DOHH2 (cell line): ENCODE measurements around the gene ADCY5.

Experiments
- H3F3A ChIP-seq: fragments of 200-600 bp; sonication (generic), shearing (Covaris generic); 2 replicates; pipeline ENCODE4 v1.6.0; 2016; ENCODE audit warnings: antibody characterized with exemption, mild to moderate bottlenecking; ENCODE audit not compliant: control insufficient read depth, insufficient read depth
- H3K27ac ChIP-seq: fragments of 200-600 bp; sonication (generic); 2 replicates; pipeline ENCODE4 v1.5.1; 2014; ENCODE audit warnings: low read depth, mild to moderate bottlenecking, low read length, moderate library complexity
- H3K27me3 ChIP-seq: fragments of 200-600 bp; sonication (generic); 2 replicates; pipeline ENCODE4 v1.6.1; 2014; ENCODE audit warnings: mild to moderate bottlenecking, low read length, mixed read lengths; ENCODE audit not compliant: control insufficient read depth
- H3K36me3 ChIP-seq: fragments of 200-600 bp; sonication (generic); 2 replicates; pipeline ENCODE4 v1.6.1; 2014; ENCODE audit warnings: mild to moderate bottlenecking, low read length, moderate library complexity, mixed read lengths; ENCODE audit not compliant: control insufficient read depth
- H3K4me1 ChIP-seq: fragments of 200-600 bp; sonication (generic); 2 replicates; pipeline ENCODE4 v1.6.1; 2014; ENCODE audit warnings: mild to moderate bottlenecking, low read length, mixed read lengths; ENCODE audit not compliant: control insufficient read depth
- H3K4me2 ChIP-seq: fragments of 200-600 bp; sonication (generic); 2 replicates; pipeline ENCODE4 v1.6.0; 2014; ENCODE audit warnings: mild to moderate bottlenecking, low read length, moderate library complexity
- H3K4me3 ChIP-seq: fragments of 200-600 bp; sonication (generic); 2 replicates; pipeline ENCODE4 v1.5.1; 2014; ENCODE audit warnings: mild to moderate bottlenecking, low read length, mixed read lengths
- H3K79me2 ChIP-seq: fragments of 200-600 bp; sonication (generic); 2 replicates; pipeline ENCODE4 v1.6.1; 2014; ENCODE audit warnings: mild to moderate bottlenecking, low read length, mixed read lengths; ENCODE audit not compliant: control insufficient read depth
- H3K9me2 ChIP-seq: fragments of 200-600 bp; sonication (generic); replicated peaks from 2 replicates; pipeline ENCODE4 v1.6.1; 2014; ENCODE audit warnings: mild to moderate bottlenecking, low read length, mixed read lengths; ENCODE audit not compliant: control insufficient read depth
- H3K9me3 ChIP-seq: fragments of 200-600 bp; sonication (generic); 2 replicates; pipeline ENCODE4 v1.6.1; 2014; ENCODE audit warnings: antibody characterized with exemption, low read length, mixed read lengths; ENCODE audit not compliant: control insufficient read depth, insufficient read depth
- H4K20me1 ChIP-seq: fragments of 200-600 bp; sonication (generic); 2 replicates; pipeline ENCODE4 v1.6.0; 2014; ENCODE audit warnings: low read depth, mild to moderate bottlenecking, antibody characterized with exemption, low read length, moderate library complexity; ENCODE audit not compliant: control insufficient read depth, insufficient read depth
- EZH2phosphoT487 ChIP-seq: fragments of 200-600 bp; sonication (generic); IDR thresholded peaks from 2 replicates; pipeline ENCODE4 v1.6.1; 2017; ENCODE audit warnings: borderline replicate concordance, mild to moderate bottlenecking, antibody characterized with exemption, low read length, moderate library complexity, mixed read lengths
- TF ChIP-seq, protein P1 (sequence below): fragments of 200-600 bp; sonication (generic); IDR thresholded peaks from one replicate; pipeline ENCODE4 v1.5.1; 2014; ENCODE audit warnings: antibody characterized with exemption, mild to moderate bottlenecking, low read depth, low read length; ENCODE audit not compliant: poor library complexity, severe bottlenecking

The ADCY5 gene

DNA sequence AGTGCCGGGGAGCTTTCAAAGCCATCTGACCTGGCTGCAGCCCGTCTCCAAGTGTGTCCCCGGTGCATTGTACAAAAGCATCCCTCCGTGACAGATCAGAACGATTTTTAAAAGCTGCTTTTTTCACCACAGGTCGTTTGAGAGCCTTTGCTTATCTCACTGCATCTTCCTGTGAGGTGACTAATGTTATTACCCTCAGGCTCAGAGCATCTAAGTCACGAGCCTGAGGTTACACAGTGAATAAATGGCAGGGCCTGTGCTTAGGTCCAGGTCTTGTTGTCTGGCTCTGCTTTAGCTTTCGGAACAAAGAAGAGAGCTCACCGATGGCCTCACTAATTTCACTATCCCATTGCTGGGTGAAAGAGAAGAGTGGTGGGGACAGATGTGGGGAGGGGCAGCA, 163.8 kb downstream of the ADCY5 start:
- H4K20me1 ChIP-seq: no peaks in the 10 kb centered on the region

DNA sequence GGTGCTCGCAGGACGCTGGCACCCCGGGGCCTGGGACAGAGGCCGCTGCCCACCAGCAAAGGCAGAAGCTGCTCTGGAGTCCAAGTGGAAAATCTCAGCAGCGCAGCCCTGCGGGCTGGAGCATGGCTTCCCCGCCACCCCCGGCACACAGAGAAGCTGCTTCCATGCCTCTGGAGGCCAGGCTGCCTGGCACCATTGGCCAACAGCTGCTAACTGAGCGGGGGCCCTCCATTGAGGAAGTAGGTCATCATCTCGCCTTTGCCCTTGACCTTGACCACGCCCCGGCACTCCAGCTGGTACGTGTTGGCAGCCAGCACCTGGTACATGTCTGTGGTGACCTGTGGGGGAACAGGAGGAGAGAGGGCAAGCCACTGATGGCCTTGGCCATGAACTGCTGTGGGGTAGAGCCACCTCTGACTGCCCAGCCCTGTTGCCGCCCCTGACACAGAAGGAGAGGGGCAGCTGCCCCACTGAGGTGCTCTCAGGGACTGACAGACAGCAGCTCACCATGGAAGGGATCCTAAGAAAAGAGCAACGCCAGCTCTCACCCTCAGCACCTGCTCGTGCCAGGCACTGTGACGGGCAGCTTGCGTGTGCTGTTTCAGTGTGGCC, 164.4 kb downstream of the ADCY5 start:
- no peak overlapping the region for H3K27ac ChIP-seq

More for the DNA sequence above, 163.8 kb downstream of the ADCY5 start:
- Histone ChIP-seq H3K4me3 (no peak overlapping the region), H3K36me3 (no peaks in the 10 kb centered on the region), H3K4me2 (no peak overlapping the region), H3K4me1 (no peaks in the 10 kb centered on the region), H3K79me2 (no peaks in the 10 kb centered on the region), H3K9me3 (no peaks in the 10 kb centered on the region), H3K27ac (no peak overlapping the region), H3F3A (no peaks in the 10 kb centered on the region), H3K9me2 (no peaks in the 10 kb centered on the region), H3K27me3 (no peaks in the 10 kb centered on the region)
- TF ChIP-seq, protein P1, sequence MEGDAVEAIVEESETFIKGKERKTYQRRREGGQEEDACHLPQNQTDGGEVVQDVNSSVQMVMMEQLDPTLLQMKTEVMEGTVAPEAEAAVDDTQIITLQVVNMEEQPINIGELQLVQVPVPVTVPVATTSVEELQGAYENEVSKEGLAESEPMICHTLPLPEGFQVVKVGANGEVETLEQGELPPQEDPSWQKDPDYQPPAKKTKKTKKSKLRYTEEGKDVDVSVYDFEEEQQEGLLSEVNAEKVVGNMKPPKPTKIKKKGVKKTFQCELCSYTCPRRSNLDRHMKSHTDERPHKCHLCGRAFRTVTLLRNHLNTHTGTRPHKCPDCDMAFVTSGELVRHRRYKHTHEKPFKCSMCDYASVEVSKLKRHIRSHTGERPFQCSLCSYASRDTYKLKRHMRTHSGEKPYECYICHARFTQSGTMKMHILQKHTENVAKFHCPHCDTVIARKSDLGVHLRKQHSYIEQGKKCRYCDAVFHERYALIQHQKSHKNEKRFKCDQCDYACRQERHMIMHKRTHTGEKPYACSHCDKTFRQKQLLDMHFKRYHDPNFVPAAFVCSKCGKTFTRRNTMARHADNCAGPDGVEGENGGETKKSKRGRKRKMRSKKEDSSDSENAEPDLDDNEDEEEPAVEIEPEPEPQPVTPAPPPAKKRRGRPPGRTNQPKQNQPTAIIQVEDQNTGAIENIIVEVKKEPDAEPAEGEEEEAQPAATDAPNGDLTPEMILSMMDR: no peak
- TF ChIP-seq EZH2phosphoT487: no peak

DNA sequence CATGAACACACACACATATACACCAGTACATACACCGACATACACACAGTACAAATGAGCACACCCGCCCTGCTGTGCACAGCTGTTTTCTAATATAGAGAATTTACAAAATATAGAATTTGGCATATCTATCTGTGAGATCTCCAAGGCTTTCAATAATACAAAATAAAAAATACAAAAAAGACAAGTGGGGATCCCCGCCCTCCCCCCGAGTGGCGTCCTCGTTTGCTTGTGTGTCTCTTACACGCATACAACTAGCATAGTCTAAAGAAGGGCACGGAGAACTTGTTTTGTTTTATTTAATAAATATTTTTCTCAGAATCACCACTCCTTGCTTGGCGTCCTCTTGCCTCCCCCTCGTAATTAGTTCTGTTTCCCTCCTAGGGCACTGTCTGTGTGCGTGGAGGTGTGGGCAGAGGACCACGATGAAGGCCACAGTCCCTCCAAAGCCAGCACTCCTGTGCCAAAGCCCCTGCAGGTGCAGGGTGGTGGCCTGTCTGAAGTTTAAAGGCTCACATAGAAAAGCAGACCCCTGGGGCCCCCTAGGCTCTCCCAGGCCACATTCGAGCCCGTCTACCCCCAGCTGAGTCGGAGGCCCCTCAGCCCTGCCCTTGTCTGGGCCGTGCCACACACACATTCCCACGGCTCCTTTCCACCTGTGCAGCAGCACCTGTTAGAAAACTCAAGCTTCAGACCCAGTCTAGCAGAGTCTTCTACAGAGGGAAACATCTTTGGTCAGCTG, 165.1 kb downstream of the ADCY5 start:
- Histone ChIP-seq H3K9me3 (no peaks in the 10 kb centered on the region), H3K9me2 (no peaks in the 10 kb centered on the region), H3K79me2 (no peaks in the 10 kb centered on the region), H3K4me1 (no peaks in the 10 kb centered on the region), H4K20me1 (no peaks in the 10 kb centered on the region), H3K27ac (no peak overlapping the region), H3K27me3 (no peaks in the 10 kb centered on the region), H3K36me3 (no peaks in the 10 kb centered on the region), H3F3A (no peaks in the 10 kb centered on the region), H3K4me3 (no peak overlapping the region), H3K4me2 (no peak overlapping the region)
- TF ChIP-seq, protein P1: no peak
- TF ChIP-seq EZH2phosphoT487: no peak

More for the DNA sequence above, 164.4 kb downstream of the ADCY5 start:
- no peaks in the 10 kb centered on the region for H3K79me2 ChIP-seq
- H3K36me3 ChIP-seq: no peaks in the 10 kb centered on the region
- H3K4me2 ChIP-seq: no peak overlapping the region
- no peaks in the 10 kb centered on the region for H3K9me3 ChIP-seq
- no peaks in the 10 kb centered on the region for H3F3A ChIP-seq
- no peaks in the 10 kb centered on the region for H3K27me3 ChIP-seq
- no peak overlapping the region for H3K4me3 ChIP-seq
- H3K4me1 ChIP-seq: no peaks in the 10 kb centered on the region
- no peak for TF ChIP-seq EZH2phosphoT487
- TF ChIP-seq, protein P1: no peak
- H4K20me1 ChIP-seq: no peaks in the 10 kb centered on the region
- H3K9me2 ChIP-seq: no peaks in the 10 kb centered on the region
